A673 (cell line): ENCODE data around the gene SLC25A38. TPM values are rescaled to one million over a fixed set of nuclear protein-coding genes. Genes with fewer than 3 reads are reported as not detected.

Source experiments
- BruUV-seq: library from RNA; stranded (reverse); fragments of 400-500 nt; replicated peaks from 2 replicates; lab custom pipeline; 2021; lab: Mats Ljungman, UMichigan
- CTCF ChIA-PET: fragments of 300-600 bp; sonication (Branson Sonifier 250); formaldehyde crosslinking; loops from one replicate; lab custom pipeline; 2022; ENCODE audit warnings: antibody characterized with exemption; lab: Charles Lee
- POLR2A ChIA-PET: fragments of 300-600 bp; sonication (Branson Sonifier 250); formaldehyde crosslinking; loops from one replicate; lab custom pipeline; 2022; ENCODE audit warnings: antibody characterized with exemption; ENCODE audit not compliant: low non-redundant PET; lab: Charles Lee
- DNase-seq: peaks from one replicate; pipeline ENCODE4 v3.0.0-alpha.2; 2015; ENCODE audit warnings: low spot score
- H3K27ac ChIP-seq: fragments of 200-600 bp; sonication (generic); 2 replicates; pipeline ENCODE4 v1.5.1; 2016; ENCODE audit warnings: mixed run types, low read depth, mild to moderate bottlenecking, mixed read lengths, antibody characterized with exemption, low read length; ENCODE audit not compliant: poor library complexity, severe bottlenecking
- H3K27me3 ChIP-seq: fragments of 200-600 bp; sonication (generic); replicated peaks from 2 replicates; pipeline ENCODE4 v1.6.1; 2017; ENCODE audit warnings: mixed run types, low read depth, mild to moderate bottlenecking, mixed read lengths, antibody characterized with exemption, low read length; ENCODE audit not compliant: insufficient read depth, poor library complexity
- H3K36me3 ChIP-seq: fragments of 200-600 bp; sonication (generic); 2 replicates; pipeline ENCODE4 v1.6.1; 2016; ENCODE audit warnings: mixed run types, mild to moderate bottlenecking, mixed read lengths, antibody characterized with exemption, low read length; ENCODE audit not compliant: insufficient read depth, poor library complexity, severe bottlenecking
- H3K4me1 ChIP-seq: fragments of 200-600 bp; sonication (generic); 2 replicates; pipeline ENCODE4 v1.6.1; 2017; ENCODE audit warnings: mixed run types, mild to moderate bottlenecking, mixed read lengths, antibody characterized with exemption, low read length; ENCODE audit not compliant: insufficient read depth, poor library complexity, severe bottlenecking
- H3K4me3 ChIP-seq: fragments of 200-600 bp; sonication (generic); 2 replicates; pipeline ENCODE4 v1.5.1; 2016; ENCODE audit warnings: low read depth, mixed run types, mild to moderate bottlenecking, mixed read lengths, low read length; ENCODE audit not compliant: poor library complexity, severe bottlenecking
- H3K9me3 ChIP-seq: fragments of 200-600 bp; sonication (generic); 2 replicates; pipeline ENCODE4 v1.6.1; 2016; ENCODE audit warnings: mixed run types, low read depth, mild to moderate bottlenecking, mixed read lengths, antibody characterized with exemption, low read length; ENCODE audit not compliant: poor library complexity, severe bottlenecking
- EZH2 ChIP-seq: fragments of 200-600 bp; sonication (generic); IDR thresholded peaks from 2 replicates; pipeline ENCODE4 v1.6.1; 2017; ENCODE audit warnings: borderline replicate concordance, low read depth, mild to moderate bottlenecking, mixed read lengths, antibody characterized with exemption, low read length; ENCODE audit not compliant: poor library complexity, severe bottlenecking
- intact Hi-C: fragments of 100-400 bp; cut with micrococcal nuclease; formaldehyde crosslinking; loops from one replicate; pipeline ENCODE4 v1.10.0; 2022; ENCODE audit not compliant: unreplicated experiment
- total RNA-seq: library from RNA; stranded (reverse); gene quantifications from 2 replicates; pipeline ENCODE4 v1.2.3, GENCODE V29; 2021
- TF ChIP-seq, protein P1 (sequence below): fragments of 300-800, 200-600 bp; sonication (generic); conservative IDR thresholded peaks from 2 replicates; pipeline ENCODE4 v1.5.1; 2017; ENCODE audit warnings: low read depth, mild to moderate bottlenecking, antibody characterized with exemption, low read length, moderate library complexity, mixed read lengths

The SLC25A38 gene
- total RNA-seq, 1 experiment from 2014 or later = 13.7 TPM

DNA sequence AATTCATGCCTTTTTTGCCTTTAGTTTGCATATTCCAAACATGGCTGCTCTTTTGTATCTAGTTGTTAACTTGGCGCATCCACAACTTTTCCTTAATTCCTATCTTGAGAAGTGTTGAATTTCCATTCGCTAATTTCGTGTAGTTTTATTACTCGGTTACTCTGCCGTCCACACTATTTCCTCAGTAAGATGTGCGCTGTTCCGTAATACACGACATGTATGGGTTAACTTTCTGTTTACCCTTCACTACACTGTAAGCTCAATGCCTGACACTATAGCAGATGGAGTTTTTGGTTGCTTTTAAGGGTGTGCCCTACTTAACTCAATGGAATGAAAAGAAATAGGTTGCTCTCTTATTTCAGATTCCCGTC lies 24.1 kb downstream of the SLC25A38 start:
- no TSS peak for BruUV-seq
- Histone ChIP-seq H3K27ac (peak overlapping the region; percentile 88), H3K27me3 (no peaks in the 10 kb centered on the region), H3K4me3 (peak overlapping the region; percentile 72), H3K9me3 (no peaks in the 10 kb centered on the region), H3K36me3 (peaks cover 47% of the 10 kb centered on the region), H3K4me1 (no peaks in the 10 kb centered on the region)
- intact Hi-C loops = no loop called here
- TF ChIP-seq, protein P1, sequence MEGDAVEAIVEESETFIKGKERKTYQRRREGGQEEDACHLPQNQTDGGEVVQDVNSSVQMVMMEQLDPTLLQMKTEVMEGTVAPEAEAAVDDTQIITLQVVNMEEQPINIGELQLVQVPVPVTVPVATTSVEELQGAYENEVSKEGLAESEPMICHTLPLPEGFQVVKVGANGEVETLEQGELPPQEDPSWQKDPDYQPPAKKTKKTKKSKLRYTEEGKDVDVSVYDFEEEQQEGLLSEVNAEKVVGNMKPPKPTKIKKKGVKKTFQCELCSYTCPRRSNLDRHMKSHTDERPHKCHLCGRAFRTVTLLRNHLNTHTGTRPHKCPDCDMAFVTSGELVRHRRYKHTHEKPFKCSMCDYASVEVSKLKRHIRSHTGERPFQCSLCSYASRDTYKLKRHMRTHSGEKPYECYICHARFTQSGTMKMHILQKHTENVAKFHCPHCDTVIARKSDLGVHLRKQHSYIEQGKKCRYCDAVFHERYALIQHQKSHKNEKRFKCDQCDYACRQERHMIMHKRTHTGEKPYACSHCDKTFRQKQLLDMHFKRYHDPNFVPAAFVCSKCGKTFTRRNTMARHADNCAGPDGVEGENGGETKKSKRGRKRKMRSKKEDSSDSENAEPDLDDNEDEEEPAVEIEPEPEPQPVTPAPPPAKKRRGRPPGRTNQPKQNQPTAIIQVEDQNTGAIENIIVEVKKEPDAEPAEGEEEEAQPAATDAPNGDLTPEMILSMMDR = no peak
- no peak for TF ChIP-seq EZH2
- POLR2A ChIA-PET = no interaction called here
- no peak for DNase-seq
- CTCF ChIA-PET = no interaction called here

GRCh38 chr3:39407773-39408492 lies 24.8 kb downstream of the SLC25A38 start:
- no TSS peak for BruUV-seq
- DNase-seq = no peak
- Histone ChIP-seq H3K27ac (peak overlapping the region; percentile 88), H3K4me1 (no peaks in the 10 kb centered on the region), H3K27me3 (no peaks in the 10 kb centered on the region), H3K4me3 (peak overlapping the region; percentile 72), H3K36me3 (peaks cover 54% of the 10 kb centered on the region), H3K9me3 (no peaks in the 10 kb centered on the region)
- CTCF ChIA-PET = no interaction called here
- intact Hi-C loops = no loop called here
- POLR2A ChIA-PET = no interaction called here
- no peak for TF ChIP-seq EZH2

DNA sequence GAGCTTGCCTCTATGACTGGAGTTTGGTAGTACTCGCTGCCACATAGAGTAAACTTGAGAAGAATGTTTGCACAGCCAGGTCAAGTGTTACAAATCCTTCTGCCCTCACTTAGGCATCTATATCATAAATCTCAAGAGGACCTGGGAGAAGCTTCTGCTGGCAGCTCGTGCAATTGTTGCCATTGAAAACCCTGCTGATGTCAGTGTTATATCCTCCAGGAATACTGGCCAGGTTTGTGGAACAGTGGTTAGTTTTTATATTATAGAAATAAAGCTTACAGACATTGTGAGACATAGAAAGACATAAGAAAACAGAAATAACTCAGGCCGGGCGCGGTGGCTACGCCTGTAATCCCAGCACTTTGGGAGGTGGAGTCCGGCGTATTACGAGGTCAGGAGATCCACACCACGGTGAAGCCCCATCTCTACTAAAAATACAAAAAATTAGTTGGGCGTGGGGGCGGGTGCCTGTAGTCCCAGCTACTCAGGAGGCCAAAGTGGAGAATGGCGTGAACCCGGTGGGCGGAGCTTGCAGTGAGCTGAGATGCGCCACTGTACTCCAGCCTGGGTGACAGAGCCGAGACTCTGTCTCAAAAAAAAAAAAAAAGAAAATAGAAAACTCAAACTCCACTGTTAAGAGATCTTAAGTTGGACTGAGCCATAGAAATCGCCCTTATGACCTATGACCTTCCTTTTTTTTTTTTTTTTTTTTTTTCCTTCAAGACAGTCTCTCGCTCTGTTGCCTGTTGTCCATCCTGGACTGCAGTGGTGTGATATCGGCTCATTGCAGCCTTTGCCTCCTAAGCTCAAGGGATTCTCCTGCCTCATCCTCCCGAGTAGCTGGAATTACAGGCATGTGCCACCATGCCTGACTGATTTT lies 25.6 kb downstream of the SLC25A38 start:
- no peak for DNase-seq
- H3K27me3 ChIP-seq = no peaks in the 10 kb centered on the region
- TF ChIP-seq, protein P1 = no peak
- ChIA-PET POLR2A (no interaction called here), CTCF (no interaction called here)
- no peaks in the 10 kb centered on the region for H3K4me1 ChIP-seq
- intact Hi-C loops = no loop called here
- BruUV-seq = no TSS peak
- peaks cover 62% of the 10 kb centered on the region for H3K36me3 ChIP-seq
- peak overlapping the region; percentile 72 for H3K4me3 ChIP-seq
- H3K27ac ChIP-seq = peak overlapping the region; percentile 50
- no peaks in the 10 kb centered on the region for H3K9me3 ChIP-seq
